Measurements from ENCODE around the gene MCF2L2.
"Not testable (repeated sequence)": the region's sequence is repeated elsewhere in the genome, so short reads cannot be mapped to it uniquely, and the experiment has no call there.

Gene MCF2L2, protein sequence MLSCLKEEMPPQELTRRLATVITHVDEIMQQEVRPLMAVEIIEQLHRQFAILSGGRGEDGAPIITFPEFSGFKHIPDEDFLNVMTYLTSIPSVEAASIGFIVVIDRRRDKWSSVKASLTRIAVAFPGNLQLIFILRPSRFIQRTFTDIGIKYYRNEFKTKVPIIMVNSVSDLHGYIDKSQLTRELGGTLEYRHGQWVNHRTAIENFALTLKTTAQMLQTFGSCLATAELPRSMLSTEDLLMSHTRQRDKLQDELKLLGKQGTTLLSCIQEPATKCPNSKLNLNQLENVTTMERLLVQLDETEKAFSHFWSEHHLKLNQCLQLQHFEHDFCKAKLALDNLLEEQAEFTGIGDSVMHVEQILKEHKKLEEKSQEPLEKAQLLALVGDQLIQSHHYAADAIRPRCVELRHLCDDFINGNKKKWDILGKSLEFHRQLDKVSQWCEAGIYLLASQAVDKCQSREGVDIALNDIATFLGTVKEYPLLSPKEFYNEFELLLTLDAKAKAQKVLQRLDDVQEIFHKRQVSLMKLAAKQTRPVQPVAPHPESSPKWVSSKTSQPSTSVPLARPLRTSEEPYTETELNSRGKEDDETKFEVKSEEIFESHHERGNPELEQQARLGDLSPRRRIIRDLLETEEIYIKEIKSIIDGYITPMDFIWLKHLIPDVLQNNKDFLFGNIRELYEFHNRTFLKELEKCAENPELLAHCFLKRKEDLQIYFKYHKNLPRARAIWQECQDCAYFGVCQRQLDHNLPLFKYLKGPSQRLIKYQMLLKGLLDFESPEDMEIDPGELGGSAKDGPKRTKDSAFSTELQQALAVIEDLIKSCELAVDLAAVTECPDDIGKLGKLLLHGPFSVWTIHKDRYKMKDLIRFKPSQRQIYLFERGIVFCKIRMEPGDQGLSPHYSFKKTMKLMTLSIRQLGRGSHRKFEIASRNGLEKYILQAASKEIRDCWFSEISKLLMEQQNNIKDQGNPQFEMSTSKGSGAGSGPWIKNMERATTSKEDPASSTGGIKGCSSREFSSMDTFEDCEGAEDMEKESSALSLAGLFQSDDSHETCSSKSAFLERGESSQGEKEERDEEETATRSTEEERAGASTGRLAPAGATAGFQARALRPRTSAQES

GRCh38 chr3:183428447-183429211 lies at the start of gene MCF2L2:
Gene MCF2L2 (minus strand): TSS chr3:183428619. CDS start chr3:183427977, 642 bp downstream.
- Histone ChIP-seq H3K27me3 (ENCODE audit: insufficient read depth, low read length) (peaks cover 35% of the 10 kb centered on the region), H3K4me1 (ENCODE audit: control insufficient read depth, insufficient read depth, low read length, unreplicated experiment) (no peaks in the 10 kb centered on the region), H3K4me3 (ENCODE audit: low read depth, low read length) (peak within 1 kb of the TSS; percentile 84), H3K36me3 (ENCODE audit: insufficient read depth, low read length) (no peaks in the 10 kb centered on the region), H2AFZ (ENCODE audit: low read length, unreplicated experiment) (peak within 1 kb of the TSS; percentile 98), H3K27ac (ENCODE audit: low read depth, low read length) (no peak within 1 kb of the TSS), H3K79me2 (ENCODE audit: control insufficient read depth, insufficient read depth, low read length, unreplicated experiment) (no peaks in the 10 kb centered on the region)

- Histone ChIP-seq H3K79me2 (ENCODE audit: control insufficient read depth, insufficient read depth, low read length, unreplicated experiment) (no peaks in the 10 kb centered on the region), H3K27me3 (ENCODE audit: insufficient read depth, low read length) (no peaks in the 10 kb centered on the region; the same call in 1 of the 2 replicates), H3K4me3 (ENCODE audit: low read depth, low read length) (no peak overlapping the region), H2AFZ (ENCODE audit: low read length, unreplicated experiment) (no peak overlapping the region), H3K27ac (ENCODE audit: low read depth, low read length) (no peak overlapping the region), H3K4me1 (ENCODE audit: control insufficient read depth, insufficient read depth, low read length, unreplicated experiment) (no peaks in the 10 kb centered on the region), H3K36me3 (ENCODE audit: insufficient read depth, low read length) (no peaks in the 10 kb centered on the region)
Measured at GRCh38 chr3:183477801-183478456, 49.5 kb upstream of the MCF2L2 start.

DNA sequence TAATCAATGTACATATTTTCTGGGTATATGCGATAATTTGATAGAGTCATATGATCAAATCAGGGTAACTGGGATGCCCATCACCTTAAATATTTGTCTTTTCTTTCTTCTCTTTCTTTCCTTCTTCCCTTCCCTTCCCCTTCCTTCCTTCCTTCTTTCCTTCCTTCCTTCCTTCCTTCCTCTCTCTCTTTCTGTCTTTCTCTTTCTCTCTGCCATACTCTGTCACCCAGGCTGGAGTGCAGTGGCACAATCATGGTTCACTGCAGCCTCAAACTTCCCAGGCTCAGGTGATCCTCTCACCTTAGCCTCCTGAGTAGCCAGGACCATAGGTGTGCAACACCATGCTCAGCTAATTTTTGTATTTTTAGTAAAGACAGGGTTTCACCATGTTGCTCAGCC lies 47.3 kb upstream of the MCF2L2 start:
- not testable (repeated sequence) for H3K36me3 ChIP-seq (ENCODE audit: insufficient read depth, low read length); H2AFZ ChIP-seq (ENCODE audit: low read length, unreplicated experiment); H3K4me1 ChIP-seq (ENCODE audit: control insufficient read depth, insufficient read depth, low read length, unreplicated experiment); H3K79me2 ChIP-seq (ENCODE audit: control insufficient read depth, insufficient read depth, low read length, unreplicated experiment); H3K4me3 ChIP-seq (ENCODE audit: low read depth, low read length); H3K27me3 ChIP-seq (ENCODE audit: insufficient read depth, low read length); H3K27ac ChIP-seq (ENCODE audit: low read depth, low read length)

DNA sequence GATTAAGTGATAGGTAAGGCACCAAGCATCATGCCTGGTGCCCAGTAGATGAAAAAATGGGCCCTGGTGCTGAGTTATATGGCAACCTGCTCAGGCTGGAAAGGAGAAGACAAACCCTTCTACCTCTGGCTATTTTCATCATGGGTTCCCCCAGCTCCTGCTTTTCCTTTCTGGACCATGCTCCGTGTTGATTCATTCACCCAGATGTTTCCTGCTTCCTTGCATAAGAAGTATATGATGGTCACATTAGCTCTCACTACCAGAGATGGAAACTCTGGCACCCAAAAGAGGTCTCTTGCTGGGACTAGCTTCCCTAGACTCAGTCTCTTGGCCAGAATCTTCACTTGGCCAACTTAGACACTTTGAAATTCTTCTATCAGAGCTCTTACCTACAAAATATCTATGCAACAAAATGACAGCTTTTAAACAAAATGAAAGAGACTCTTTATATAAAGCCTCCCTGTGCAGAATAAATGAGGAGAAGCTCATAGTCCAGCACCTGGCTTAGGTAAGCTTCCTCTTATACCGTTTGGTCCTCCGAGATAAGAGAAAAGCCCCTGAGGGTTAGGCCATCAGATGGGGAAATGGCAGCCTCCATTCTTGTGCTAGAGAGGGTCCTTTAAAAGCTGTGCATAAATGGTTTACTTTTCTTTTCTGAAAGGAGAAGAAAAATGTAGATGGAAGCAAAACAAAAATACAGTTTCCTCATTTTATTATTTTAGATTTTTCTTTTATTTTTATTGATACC lies 46.8 kb upstream of the MCF2L2 start:
- Histone ChIP-seq H3K27me3 (ENCODE audit: insufficient read depth, low read length) (no peaks in the 10 kb centered on the region; the same call in 1 of the 2 replicates), H3K27ac (ENCODE audit: low read depth, low read length) (no peak overlapping the region), H2AFZ (ENCODE audit: low read length, unreplicated experiment) (no peak overlapping the region), H3K36me3 (ENCODE audit: insufficient read depth, low read length) (no peaks in the 10 kb centered on the region), H3K4me1 (ENCODE audit: control insufficient read depth, insufficient read depth, low read length, unreplicated experiment) (no peaks in the 10 kb centered on the region), H3K4me3 (ENCODE audit: low read depth, low read length) (no peak overlapping the region), H3K79me2 (ENCODE audit: control insufficient read depth, insufficient read depth, low read length, unreplicated experiment) (no peaks in the 10 kb centered on the region)

DNA sequence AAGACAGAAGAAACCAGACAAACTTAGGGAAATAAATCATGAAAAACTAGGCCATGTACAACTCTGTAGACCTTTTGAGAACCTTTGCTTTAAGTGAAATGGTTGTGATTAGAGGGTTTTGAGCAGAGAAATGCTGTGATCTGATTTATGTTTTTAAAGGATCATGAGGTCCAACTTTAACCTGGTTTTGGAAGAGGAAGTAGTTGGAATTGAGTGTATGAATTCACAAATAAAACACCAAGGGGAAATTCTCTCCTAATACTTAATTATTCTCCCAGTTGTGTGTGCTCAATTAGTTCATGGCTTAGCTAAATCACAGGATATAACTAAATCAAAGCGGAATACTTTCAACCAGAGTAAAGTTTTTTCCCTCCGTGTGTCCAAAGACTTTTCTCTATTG lies 45.5 kb upstream of the MCF2L2 start:
- Histone ChIP-seq H3K27me3 (ENCODE audit: insufficient read depth, low read length) (no peaks in the 10 kb centered on the region; the same call in 1 of the 2 replicates), H3K27ac (ENCODE audit: low read depth, low read length) (no peak overlapping the region), H2AFZ (ENCODE audit: low read length, unreplicated experiment) (no peak overlapping the region), H3K4me3 (ENCODE audit: low read depth, low read length) (no peak overlapping the region), H3K4me1 (ENCODE audit: control insufficient read depth, insufficient read depth, low read length, unreplicated experiment) (no peaks in the 10 kb centered on the region), H3K36me3 (ENCODE audit: insufficient read depth, low read length) (no peaks in the 10 kb centered on the region), H3K79me2 (ENCODE audit: control insufficient read depth, insufficient read depth, low read length, unreplicated experiment) (no peaks in the 10 kb centered on the region)

DNA sequence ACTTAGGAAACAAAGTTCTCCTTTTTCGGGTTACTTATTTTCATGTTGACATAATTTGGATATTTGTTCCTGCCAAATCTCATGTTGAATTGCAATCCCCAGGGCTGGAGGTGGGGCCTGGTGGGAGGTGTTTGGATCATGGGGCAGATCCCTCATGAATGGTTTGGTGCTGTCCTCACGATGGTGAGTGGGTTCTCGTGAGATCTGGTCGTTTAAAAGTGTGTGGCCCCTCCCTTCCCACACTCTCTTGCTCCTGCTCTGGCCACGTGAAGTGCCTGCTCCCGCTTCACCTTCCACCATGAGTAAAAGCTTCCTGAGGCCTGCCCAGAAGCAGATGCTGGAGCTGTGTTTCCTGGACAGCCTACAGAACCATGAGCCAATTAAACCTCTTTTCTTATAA lies 43.7 kb upstream of the MCF2L2 start:
- Histone ChIP-seq H2AFZ (ENCODE audit: low read length, unreplicated experiment) (no peak overlapping the region), H3K27ac (ENCODE audit: low read depth, low read length) (no peak overlapping the region), H3K4me1 (ENCODE audit: control insufficient read depth, insufficient read depth, low read length, unreplicated experiment) (no peaks in the 10 kb centered on the region), H3K27me3 (ENCODE audit: insufficient read depth, low read length) (no peaks in the 10 kb centered on the region; the same call in 1 of the 2 replicates), H3K79me2 (ENCODE audit: control insufficient read depth, insufficient read depth, low read length, unreplicated experiment) (no peaks in the 10 kb centered on the region), H3K36me3 (ENCODE audit: insufficient read depth, low read length) (no peaks in the 10 kb centered on the region), H3K4me3 (ENCODE audit: low read depth, low read length) (no peak overlapping the region)

- Histone ChIP-seq H2AFZ (ENCODE audit: low read length, unreplicated experiment) (no peak overlapping the region), H3K27ac (ENCODE audit: low read depth, low read length) (no peak overlapping the region), H3K79me2 (ENCODE audit: control insufficient read depth, insufficient read depth, low read length, unreplicated experiment) (no peaks in the 10 kb centered on the region), H3K27me3 (ENCODE audit: insufficient read depth, low read length) (no peaks in the 10 kb centered on the region), H3K4me1 (ENCODE audit: control insufficient read depth, insufficient read depth, low read length, unreplicated experiment) (no peaks in the 10 kb centered on the region), H3K36me3 (ENCODE audit: insufficient read depth, low read length) (no peaks in the 10 kb centered on the region), H3K4me3 (ENCODE audit: low read depth, low read length) (no peak overlapping the region)
Measured at GRCh38 chr3:183468424-183468823, 40.0 kb upstream of the MCF2L2 start.

- H3K27me3 ChIP-seq (ENCODE audit: insufficient read depth, low read length): no peaks in the 10 kb centered on the region
- no peak overlapping the region for H3K4me3 ChIP-seq (ENCODE audit: low read depth, low read length)
- H3K4me1 ChIP-seq (ENCODE audit: control insufficient read depth, insufficient read depth, low read length, unreplicated experiment): no peaks in the 10 kb centered on the region
- H3K27ac ChIP-seq (ENCODE audit: low read depth, low read length): no peak overlapping the region
- no peaks in the 10 kb centered on the region for H3K36me3 ChIP-seq (ENCODE audit: insufficient read depth, low read length)
- H3K79me2 ChIP-seq (ENCODE audit: control insufficient read depth, insufficient read depth, low read length, unreplicated experiment): no peaks in the 10 kb centered on the region
- H2AFZ ChIP-seq (ENCODE audit: low read length, unreplicated experiment): no peak overlapping the region
Measured at GRCh38 chr3:183466575-183466974, 38.2 kb upstream of the MCF2L2 start.

DNA sequence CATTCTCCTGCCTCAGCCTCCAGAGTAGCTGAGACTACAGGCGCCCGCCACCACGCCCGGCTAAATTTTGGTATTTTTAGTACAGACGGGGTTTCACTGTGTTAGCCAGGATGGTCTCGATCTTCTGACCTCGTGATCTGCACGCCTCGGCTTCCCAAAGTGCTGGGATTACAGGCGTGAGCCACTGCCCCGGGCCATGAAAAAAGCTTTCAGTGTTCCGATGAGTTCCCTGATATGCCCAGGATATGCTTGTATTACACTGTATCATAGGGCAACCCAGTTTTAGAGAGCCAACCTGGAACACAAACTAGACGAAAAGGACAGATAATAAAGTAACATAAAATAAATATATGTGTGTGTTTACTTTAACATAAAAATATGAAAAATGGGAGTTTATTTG lies 37.3 kb upstream of the MCF2L2 start:
- not testable (repeated sequence) for H3K79me2 ChIP-seq (ENCODE audit: control insufficient read depth, insufficient read depth, low read length, unreplicated experiment); H3K4me1 ChIP-seq (ENCODE audit: control insufficient read depth, insufficient read depth, low read length, unreplicated experiment); H3K27me3 ChIP-seq (ENCODE audit: insufficient read depth, low read length); H3K27ac ChIP-seq (ENCODE audit: low read depth, low read length); H3K36me3 ChIP-seq (ENCODE audit: insufficient read depth, low read length); H3K4me3 ChIP-seq (ENCODE audit: low read depth, low read length); H2AFZ ChIP-seq (ENCODE audit: low read length, unreplicated experiment)

All from ACC112 (cell line).